HepG2 (cell line): ENCODE results near the gene ANAPC2. TPM values are rescaled to one million over a fixed set of nuclear protein-coding genes. Genes with fewer than 3 reads are reported as not detected.
A peak's percentile ranks its signal among the peaks of the same experiment; 100 is the strongest.

Source experiments
- ATAD3A ChIP-seq: sonication (generic); formaldehyde crosslinking; IDR thresholded peaks from 2 replicates; pipeline ENCODE4 v1.4.0; 2020; ENCODE audit warnings: missing genetic modification reagents
- CCAR2 ChIP-seq: fragments of 200-400 bp; formaldehyde crosslinking; optimal IDR thresholded peaks from 2 replicates; pipeline ENCODE3; 2018; ENCODE audit warnings: low read depth, mild to moderate bottlenecking, low read length, moderate library complexity
- ETV6 ChIP-seq: sonication (generic); formaldehyde crosslinking; conservative IDR thresholded peaks from 2 replicates; pipeline ENCODE4 v1.4.0; 2020; ENCODE audit warnings: missing genetic modification reagents
- MXD4 ChIP-seq: IDR thresholded peaks from 2 replicates; pipeline ENCODE4 v1.6.1; 2016; ENCODE audit warnings: mild to moderate bottlenecking, missing biosample characterization, missing genetic modification reagents
- SP1 ChIP-seq, 2 experiments: fragments of 450-650 bp in 1 of 2; sonication (generic) in 1 of 2; formaldehyde crosslinking in 1 of 2; IDR thresholded peaks; 2 replicates each; pipeline versions ENCODE4 v1.4.0 to v1.6.1; 2016 to 2020; ENCODE audit warnings: missing genetic modification reagents in 1 of 2
- TBL1XR1 ChIP-seq: fragments of 150-350 bp; IDR thresholded peaks from 2 replicates; pipeline ENCODE4 v1.6.1; 2014; ENCODE audit warnings: borderline replicate concordance, low read length; ENCODE audit not compliant: partially characterized antibody
- U2AF1 ChIP-seq: fragments of 200-400 bp; formaldehyde crosslinking; optimal IDR thresholded peaks from 2 replicates; pipeline ENCODE3; 2017; ENCODE audit warnings: mild to moderate bottlenecking, low read depth, low read length
- ZBTB1 ChIP-seq: sonication (generic); formaldehyde crosslinking; IDR thresholded peaks from 2 replicates; pipeline ENCODE4 v1.4.0; 2020; ENCODE audit warnings: missing genetic modification reagents, borderline replicate concordance
- ZNF512B ChIP-seq: sonication (generic); formaldehyde crosslinking; IDR thresholded peaks from 2 replicates; pipeline ENCODE4 v1.5.1; 2020; ENCODE audit warnings: missing genetic modification reagents, mild to moderate bottlenecking, borderline replicate concordance
- ZNF749 ChIP-seq: sonication (generic); formaldehyde crosslinking; IDR thresholded peaks from 2 replicates; pipeline ENCODE4 v1.8.0; 2022; ENCODE audit warnings: mild to moderate bottlenecking, missing genetic modification reagents, moderate library complexity, borderline replicate concordance
- polyA plus RNA-seq, 8 experiments: library from polyadenylated mRNA; depleted of rRNA in 3 of 8; stranded (reverse) in 7 of 8; unstranded in 1 of 8; fragments of >200 nt; fragmentation: Illumina TruSeq in 4 of 8; extraction: Trizol in 4 of 8; gene quantifications; 2 replicates each; pipeline versions ENCODE4 v1.2.1 to v1.2.3, GENCODE V29; 2011 to 2016; ENCODE audit warnings: low read depth in 4 of 8, missing spikeins in 1 of 8, mixed read lengths in 1 of 8; ENCODE audit not compliant: insufficient read depth in 1 of 8
- total RNA-seq, 5 experiments: library from RNA; depleted of rRNA; stranded (reverse); fragments of >200 nt; fragmentation: Illumina TruSeq; extraction: Trizol; gene quantifications; 2 replicates each; pipeline ENCODE4 v1.2.3, GENCODE V29; 2016; ENCODE audit warnings: low read depth in 1 of 5
- TF ChIP-seq, protein P1 (sequence below): IDR thresholded peaks from 2 replicates; pipeline ENCODE4 v1.6.1; 2016; ENCODE audit warnings: low read depth, control low read depth
- TF ChIP-seq, protein P2 (sequence below): sonication (generic); formaldehyde crosslinking; IDR thresholded peaks from 2 replicates; pipeline ENCODE4 v1.5.1; 2020; ENCODE audit warnings: mild to moderate bottlenecking, missing genetic modification reagents, borderline replicate concordance

ANAPC2 gene
- total and polyA plus RNA-seq, 2 of the 13 experiments (the other 11 are each of a cell fraction or from before 2014, with no cell fraction given), result 12.3 to 15.4 TPM

GRCh38 chr9:137235424-137236237 is 47.3 kb upstream of the ANAPC2 start (continued):
- TF ChIP-seq ZNF512B (CRISPR knock-in tag) (no peak), ATAD3A (CRISPR knock-in tag) (no peak), ETV6 (CRISPR knock-in tag) (no peak), TBL1XR1 (no peak), ZNF749 (CRISPR knock-in tag) (no peak), MXD4 (no peak), ZBTB1 (CRISPR knock-in tag) (no peak), U2AF1 (peak; percentile 26), SP1 (IDR thresholded peaks at IDR 0.05) (no peak), SP1 (CRISPR knock-in tag; IDR thresholded peaks at IDR 0.05) (no peak), CCAR2 (no peak)
- TF ChIP-seq, protein P1, sequence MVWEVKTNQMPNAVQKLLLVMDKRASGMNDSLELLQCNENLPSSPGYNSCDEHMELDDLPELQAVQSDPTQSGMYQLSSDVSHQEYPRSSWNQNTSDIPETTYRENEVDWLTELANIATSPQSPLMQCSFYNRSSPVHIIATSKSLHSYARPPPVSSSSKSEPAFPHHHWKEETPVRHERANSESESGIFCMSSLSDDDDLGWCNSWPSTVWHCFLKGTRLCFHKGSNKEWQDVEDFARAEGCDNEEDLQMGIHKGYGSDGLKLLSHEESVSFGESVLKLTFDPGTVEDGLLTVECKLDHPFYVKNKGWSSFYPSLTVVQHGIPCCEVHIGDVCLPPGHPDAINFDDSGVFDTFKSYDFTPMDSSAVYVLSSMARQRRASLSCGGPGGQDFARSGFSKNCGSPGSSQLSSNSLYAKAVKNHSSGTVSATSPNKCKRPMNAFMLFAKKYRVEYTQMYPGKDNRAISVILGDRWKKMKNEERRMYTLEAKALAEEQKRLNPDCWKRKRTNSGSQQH (CRISPR knock-in tag), result no peak
- TF ChIP-seq, protein P2, sequence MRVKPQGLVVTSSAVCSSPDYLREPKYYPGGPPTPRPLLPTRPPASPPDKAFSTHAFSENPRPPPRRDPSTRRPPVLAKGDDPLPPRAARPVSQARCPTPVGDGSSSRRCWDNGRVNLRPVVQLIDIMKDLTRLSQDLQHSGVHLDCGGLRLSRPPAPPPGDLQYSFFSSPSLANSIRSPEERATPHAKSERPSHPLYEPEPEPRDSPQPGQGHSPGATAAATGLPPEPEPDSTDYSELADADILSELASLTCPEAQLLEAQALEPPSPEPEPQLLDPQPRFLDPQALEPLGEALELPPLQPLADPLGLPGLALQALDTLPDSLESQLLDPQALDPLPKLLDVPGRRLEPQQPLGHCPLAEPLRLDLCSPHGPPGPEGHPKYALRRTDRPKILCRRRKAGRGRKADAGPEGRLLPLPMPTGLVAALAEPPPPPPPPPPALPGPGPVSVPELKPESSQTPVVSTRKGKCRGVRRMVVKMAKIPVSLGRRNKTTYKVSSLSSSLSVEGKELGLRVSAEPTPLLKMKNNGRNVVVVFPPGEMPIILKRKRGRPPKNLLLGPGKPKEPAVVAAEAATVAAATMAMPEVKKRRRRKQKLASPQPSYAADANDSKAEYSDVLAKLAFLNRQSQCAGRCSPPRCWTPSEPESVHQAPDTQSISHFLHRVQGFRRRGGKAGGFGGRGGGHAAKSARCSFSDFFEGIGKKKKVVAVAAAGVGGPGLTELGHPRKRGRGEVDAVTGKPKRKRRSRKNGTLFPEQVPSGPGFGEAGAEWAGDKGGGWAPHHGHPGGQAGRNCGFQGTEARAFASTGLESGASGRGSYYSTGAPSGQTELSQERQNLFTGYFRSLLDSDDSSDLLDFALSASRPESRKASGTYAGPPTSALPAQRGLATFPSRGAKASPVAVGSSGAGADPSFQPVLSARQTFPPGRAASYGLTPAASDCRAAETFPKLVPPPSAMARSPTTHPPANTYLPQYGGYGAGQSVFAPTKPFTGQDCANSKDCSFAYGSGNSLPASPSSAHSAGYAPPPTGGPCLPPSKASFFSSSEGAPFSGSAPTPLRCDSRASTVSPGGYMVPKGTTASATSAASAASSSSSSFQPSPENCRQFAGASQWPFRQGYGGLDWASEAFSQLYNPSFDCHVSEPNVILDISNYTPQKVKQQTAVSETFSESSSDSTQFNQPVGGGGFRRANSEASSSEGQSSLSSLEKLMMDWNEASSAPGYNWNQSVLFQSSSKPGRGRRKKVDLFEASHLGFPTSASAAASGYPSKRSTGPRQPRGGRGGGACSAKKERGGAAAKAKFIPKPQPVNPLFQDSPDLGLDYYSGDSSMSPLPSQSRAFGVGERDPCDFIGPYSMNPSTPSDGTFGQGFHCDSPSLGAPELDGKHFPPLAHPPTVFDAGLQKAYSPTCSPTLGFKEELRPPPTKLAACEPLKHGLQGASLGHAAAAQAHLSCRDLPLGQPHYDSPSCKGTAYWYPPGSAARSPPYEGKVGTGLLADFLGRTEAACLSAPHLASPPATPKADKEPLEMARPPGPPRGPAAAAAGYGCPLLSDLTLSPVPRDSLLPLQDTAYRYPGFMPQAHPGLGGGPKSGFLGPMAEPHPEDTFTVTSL, result no peak; the same call in 1 of the 2 replicates
